ENCODE measurements around the gene TBXA2R.

- TF ChIP-seq CTCF (conservative IDR thresholded peaks at IDR 0.05) (no peak), EZH2 (IDR thresholded peaks at IDR 0.05; ENCODE audit: low read depth) (no peak)
Measured at GRCh38 chr19:3573858-3574637, 32.6 kb downstream of the TBXA2R start.

All from PC-9 (cell line).